Stimulated activated naive CD8-positive, alpha-beta T cell treated with anti-CD3 and anti-CD28 coated beads, Interleukin-15, Interleukin-2, amounts not matched to agents 100 U/mL and 50 U/mL, for 24 hours (primary cell): ENCODE results near the gene FEZF1.

ENCODE experiments used
- ATAC-seq: fragments of 150-1000 bp; cut with Tn5 transposase; one replicate; pipeline ENCODE4 v1.10.0; 2021
- DNase-seq: peaks from one replicate; pipeline ENCODE4 v3.0.0; 2021

FEZF1 gene

GRCh38 chr7:122304319-122304975, at the start of gene FEZF1:
Gene FEZF1, minus strand, starts transcription at chr7:122304750. Its CDS starts 313 bp downstream, at chr7:122304437.
- DNase-seq (no peak), ATAC-seq (no peak)

DNA sequence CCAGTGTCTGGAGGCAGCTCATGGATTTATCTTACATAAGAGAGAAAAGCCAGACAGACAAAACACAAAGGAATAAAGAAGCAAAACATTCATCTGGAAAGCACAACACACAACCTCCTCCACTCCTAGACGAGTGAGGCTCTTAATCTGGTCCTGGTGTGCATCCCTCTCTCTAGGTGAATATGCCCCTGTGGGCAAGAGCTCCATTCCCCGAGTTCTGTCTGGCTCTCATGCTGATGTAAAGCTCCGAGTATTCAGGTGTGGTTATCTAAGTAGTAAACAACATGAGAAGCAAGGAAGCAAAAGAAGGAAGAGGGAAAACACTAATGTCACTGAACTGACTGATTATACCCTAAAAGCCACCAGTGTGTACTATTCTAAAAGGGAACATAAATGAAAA, 47.9 kb upstream of the FEZF1 start:
- ATAC-seq (no peak), DNase-seq (no peak)

DNA sequence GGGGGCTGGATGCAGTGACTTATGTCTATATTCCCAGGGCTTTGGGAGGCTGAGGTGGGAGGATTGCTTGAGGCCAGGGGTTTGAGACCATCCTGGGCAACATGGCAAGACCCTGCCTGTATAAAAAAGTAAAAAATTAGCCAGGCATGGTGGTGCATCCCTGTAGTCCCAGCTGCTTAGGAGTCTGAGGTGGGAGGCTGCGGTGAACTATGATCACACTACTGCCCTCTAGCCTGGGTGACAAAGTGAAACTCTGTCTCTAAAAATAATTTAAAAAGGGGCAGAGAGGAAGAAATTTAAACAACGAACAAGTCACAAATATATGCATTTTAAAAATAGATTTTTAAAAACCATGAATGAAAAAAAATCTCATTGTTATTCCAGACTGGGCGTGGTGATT, 46.2 kb upstream of the FEZF1 start:
- ATAC-seq = no peak
- DNase-seq = no peak

GRCh38 chr7:122344303-122344620, 39.7 kb upstream of the FEZF1 start:
- DNase-seq (no peak), ATAC-seq (no peak)

GRCh38 chr7:122343601-122344302, 39.2 kb upstream of the FEZF1 start:
- no peak for DNase-seq
- no peak for ATAC-seq

DNA sequence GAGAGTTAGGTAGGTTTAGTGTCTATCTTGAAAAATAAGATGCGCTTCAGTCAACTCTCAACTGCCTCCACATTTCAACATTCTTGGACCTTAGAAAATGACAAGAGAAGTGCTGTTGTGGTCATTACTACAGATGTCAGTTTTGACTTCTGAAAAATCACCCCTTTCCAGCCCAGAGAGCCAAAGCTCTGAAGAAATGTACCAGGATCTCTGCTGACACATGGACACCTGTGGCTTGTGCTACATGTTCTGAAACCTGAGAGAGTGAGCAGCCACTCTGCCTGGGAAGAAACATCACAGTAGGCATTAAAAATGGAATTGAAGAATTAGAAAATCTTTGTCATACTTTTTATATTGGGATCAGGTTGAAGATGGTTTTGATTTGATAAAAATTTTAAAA, 35.9 kb upstream of the FEZF1 start:
- DNase-seq = no peak

GRCh38 chr7:122339145-122339904, 34.8 kb upstream of the FEZF1 start:
- DNase-seq = no peak
- no peak for ATAC-seq

More for the DNA sequence above, 35.9 kb upstream of the FEZF1 start:
- no peak for ATAC-seq

DNA sequence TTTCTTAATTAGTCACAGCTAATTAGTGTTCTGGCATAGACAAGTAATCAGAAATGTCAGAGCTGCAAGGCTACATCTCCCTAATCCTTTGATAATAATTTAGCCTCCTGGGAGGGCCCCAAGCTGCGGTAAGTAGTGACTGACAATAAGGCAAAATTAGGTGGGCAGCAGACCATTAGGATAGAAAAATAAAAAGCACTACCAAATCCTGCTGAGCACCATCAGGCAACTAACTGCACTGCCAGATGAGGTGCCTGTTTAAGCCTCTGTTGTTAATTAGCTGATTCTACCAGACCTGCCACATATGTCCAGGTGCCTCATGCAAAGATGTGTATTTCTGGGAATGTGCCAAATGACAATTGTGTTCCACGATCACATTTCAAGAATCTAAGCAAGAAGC, 32.5 kb upstream of the FEZF1 start:
- no peak for ATAC-seq
- DNase-seq = no peak

GRCh38 chr7:122329145-122329802, 24.7 kb upstream of the FEZF1 start:
- no peak for ATAC-seq

GRCh38 chr7:122327969-122328368, 23.4 kb upstream of the FEZF1 start:
- DNase-seq (no peak), ATAC-seq (no peak)

More at GRCh38 chr7:122329145-122329802, 24.7 kb upstream of the FEZF1 start:
- no peak for DNase-seq

DNA sequence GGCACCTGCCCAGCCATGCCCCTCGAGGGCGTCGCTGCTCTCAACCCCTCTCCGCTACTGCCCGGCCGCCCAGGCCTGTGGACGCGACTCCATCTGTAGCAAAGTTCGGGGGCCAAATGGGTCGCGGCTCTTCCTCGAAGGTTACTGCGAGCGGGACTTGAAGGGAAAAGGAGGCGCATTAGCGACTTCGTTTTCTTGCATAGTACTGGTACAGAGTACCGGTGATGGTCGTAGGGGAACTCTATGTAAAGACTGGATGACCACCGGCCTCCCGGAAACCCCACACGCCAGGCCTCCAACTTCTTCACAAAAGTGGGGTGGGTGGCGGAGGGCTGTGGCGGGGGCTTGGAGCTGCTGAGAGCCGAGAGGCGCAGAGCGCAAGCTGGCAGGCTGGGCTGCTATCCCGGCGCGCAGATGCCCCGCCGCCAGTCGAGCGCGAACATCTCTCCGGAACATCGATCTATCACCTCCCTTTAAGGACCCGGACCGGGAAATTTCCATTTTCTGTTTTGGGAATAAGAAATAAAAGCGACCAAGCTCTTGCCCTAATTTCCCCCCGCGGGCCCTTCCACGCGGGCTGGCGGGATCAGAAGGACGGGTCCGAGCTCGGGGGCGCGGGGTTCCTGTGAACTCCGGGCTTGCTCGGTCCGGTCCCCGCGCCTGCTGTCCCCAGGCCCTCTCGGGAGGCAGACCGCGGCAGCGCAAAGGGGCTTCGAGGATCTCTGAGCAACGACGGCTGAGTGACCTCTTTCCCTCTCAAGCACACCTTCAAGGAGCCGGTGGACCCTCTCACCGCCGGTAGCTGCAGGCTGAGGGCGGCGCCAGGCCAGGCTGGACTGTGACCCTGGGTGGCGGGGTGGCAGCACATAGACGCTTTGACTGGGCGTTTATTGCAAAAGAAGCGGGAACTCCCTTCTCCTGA, 12.2 kb upstream of the FEZF1 start:
- ATAC-seq (no peak), DNase-seq (no peak)

- ATAC-seq = no peak
Observed at GRCh38 chr7:122315507-122316466, 11.2 kb upstream of the FEZF1 start.

GRCh38 chr7:122314284-122314683, 9.7 kb upstream of the FEZF1 start:
- no peak for DNase-seq
- ATAC-seq = no peak

More at GRCh38 chr7:122315507-122316466, 11.2 kb upstream of the FEZF1 start:
- no peak for DNase-seq

GRCh38 chr7:122312789-122313188, 8.2 kb upstream of the FEZF1 start:
- DNase-seq = no peak
- ATAC-seq = no peak

- ATAC-seq = no peak
- DNase-seq = no peak
Observed at GRCh38 chr7:122311734-122312450, 7.3 kb upstream of the FEZF1 start.

GRCh38 chr7:122311050-122311700, 6.6 kb upstream of the FEZF1 start:
- ATAC-seq = no peak

GRCh38 chr7:122310119-122311021, 5.8 kb upstream of the FEZF1 start:
- DNase-seq = no peak
- no peak for ATAC-seq

More at GRCh38 chr7:122311050-122311700, 6.6 kb upstream of the FEZF1 start:
- no peak for DNase-seq

DNA sequence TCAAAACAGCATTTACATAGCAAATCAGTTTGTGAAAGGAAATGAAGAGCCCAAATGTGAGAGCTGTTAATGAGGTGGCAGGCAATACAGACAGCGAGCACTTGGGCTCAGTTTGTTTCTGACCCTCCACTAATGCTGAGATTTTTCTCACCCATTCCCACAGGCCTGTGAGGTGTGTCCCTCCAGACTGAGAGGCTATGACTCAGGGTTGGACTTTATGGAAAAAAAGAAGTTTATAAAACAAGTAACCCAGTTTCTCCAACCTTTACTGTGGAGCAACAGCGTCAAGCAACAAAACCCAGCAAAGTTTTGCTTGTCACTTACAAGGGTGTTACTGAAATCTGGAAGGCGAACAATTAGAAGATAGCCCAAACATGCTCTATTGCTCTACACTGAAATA, 4.9 kb upstream of the FEZF1 start:
- ATAC-seq (no peak), DNase-seq (no peak)
